ENCODE results near the gene PTPN11.

Gene PTPN11

DNA sequence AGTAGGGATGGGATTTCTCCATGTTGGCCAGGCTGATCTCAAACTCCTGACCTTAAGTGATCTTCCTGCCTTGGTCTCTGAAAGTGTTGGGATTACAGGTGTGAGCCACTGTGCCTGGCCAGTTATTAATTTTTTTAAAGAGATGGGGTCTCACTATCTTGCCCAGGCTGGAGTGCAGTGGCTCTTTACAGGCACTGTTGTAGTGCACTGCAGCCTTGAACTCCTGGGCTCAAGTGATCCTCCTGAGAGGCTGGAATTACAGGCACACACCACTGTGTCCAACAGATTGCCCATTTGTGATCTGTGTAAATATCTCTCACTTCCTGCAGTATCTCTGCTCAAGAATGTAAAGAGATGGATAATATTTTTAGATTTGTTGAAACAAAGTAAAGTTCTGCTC lies 45.9 kb downstream of the PTPN11 start:
- H3K36me3 ChIP-seq (ENCODE audit: control insufficient read depth, insufficient read depth, low read length) = peaks cover 2% of the 10 kb centered on the region

GRCh38 chr12:112466011-112466422 lies 47.3 kb downstream of the PTPN11 start:
- Histone ChIP-seq H3K27me3 (ENCODE audit: control insufficient read depth, insufficient read depth, low read length) (no peaks in the 10 kb centered on the region), H3K4me1 (ENCODE audit: control insufficient read depth, insufficient read depth, low read length) (peaks cover 5% of the 10 kb centered on the region), H3K9ac (ENCODE audit: low read depth, low read length) (no peak overlapping the region), H3K4me3 (ENCODE audit: low read depth, low read length) (no peak overlapping the region), H3K9me3 (ENCODE audit: control insufficient read depth, insufficient read depth, low read length) (no peaks in the 10 kb centered on the region), H3K36me3 (ENCODE audit: control insufficient read depth, insufficient read depth, low read length) (peaks cover 2% of the 10 kb centered on the region)

More for the DNA sequence above, 45.9 kb downstream of the PTPN11 start:
- Histone ChIP-seq H3K9me3 (ENCODE audit: control insufficient read depth, insufficient read depth, low read length) (no peaks in the 10 kb centered on the region), H3K4me1 (ENCODE audit: control insufficient read depth, insufficient read depth, low read length) (no peaks in the 10 kb centered on the region), H3K4me3 (ENCODE audit: low read depth, low read length) (no peak overlapping the region), H3K9ac (ENCODE audit: low read depth, low read length) (no peak overlapping the region), H3K27me3 (ENCODE audit: control insufficient read depth, insufficient read depth, low read length) (no peaks in the 10 kb centered on the region)

DNA sequence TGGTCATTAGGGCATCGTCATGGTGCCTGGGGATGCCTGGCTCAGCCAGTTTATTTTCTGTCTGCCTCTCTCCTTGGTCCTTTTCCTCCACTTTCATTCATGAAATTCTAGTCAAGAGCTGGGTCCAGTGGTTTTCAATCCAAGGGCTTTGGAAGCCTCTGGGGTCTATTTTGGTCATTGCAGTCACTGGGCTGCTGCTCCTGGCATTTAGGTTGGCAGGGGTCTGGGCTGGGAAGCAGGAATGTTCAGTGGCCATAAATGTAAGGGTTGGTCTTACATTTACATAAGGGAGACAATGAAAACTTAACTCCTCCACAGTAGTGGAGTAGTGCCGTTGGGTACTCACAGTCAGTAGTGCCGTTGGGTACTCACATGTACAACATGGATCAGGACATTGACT lies 48.1 kb downstream of the PTPN11 start:
- Histone ChIP-seq H3K4me3 (ENCODE audit: low read depth, low read length) (no peak overlapping the region), H3K27me3 (ENCODE audit: control insufficient read depth, insufficient read depth, low read length) (no peaks in the 10 kb centered on the region), H3K4me1 (ENCODE audit: control insufficient read depth, insufficient read depth, low read length) (peaks cover 5% of the 10 kb centered on the region), H3K36me3 (ENCODE audit: control insufficient read depth, insufficient read depth, low read length) (peaks cover 2% of the 10 kb centered on the region), H3K9ac (ENCODE audit: low read depth, low read length) (no peak overlapping the region), H3K9me3 (ENCODE audit: control insufficient read depth, insufficient read depth, low read length) (no peaks in the 10 kb centered on the region)

GRCh38 chr12:112468046-112468445 lies 49.3 kb downstream of the PTPN11 start:
- Histone ChIP-seq H3K36me3 (ENCODE audit: control insufficient read depth, insufficient read depth, low read length) (peaks cover 2% of the 10 kb centered on the region), H3K9ac (ENCODE audit: low read depth, low read length) (no peak overlapping the region), H3K9me3 (ENCODE audit: control insufficient read depth, insufficient read depth, low read length) (no peaks in the 10 kb centered on the region), H3K4me3 (ENCODE audit: low read depth, low read length) (no peak overlapping the region), H3K27me3 (ENCODE audit: control insufficient read depth, insufficient read depth, low read length) (no peaks in the 10 kb centered on the region), H3K4me1 (ENCODE audit: control insufficient read depth, insufficient read depth, low read length) (peaks cover 5% of the 10 kb centered on the region)

DNA sequence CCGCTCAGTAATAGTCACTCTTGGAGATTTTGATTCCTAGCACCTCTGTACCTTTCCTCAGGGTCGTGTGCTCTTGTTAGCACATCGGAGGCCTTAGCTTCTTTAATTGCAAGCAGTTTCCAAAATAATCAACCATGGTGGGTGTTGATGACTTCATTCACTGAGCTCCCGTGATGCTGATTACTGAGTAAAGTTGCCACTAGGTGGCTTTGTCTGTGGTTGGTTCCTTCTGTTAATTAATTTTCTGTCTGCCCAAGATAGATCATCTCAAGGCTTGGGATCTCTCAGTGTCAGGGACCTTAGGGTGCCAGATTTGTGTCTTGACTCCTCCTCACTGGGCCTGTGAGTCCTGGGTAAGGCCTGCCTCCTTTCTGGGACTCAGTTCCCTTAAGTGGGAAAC lies 54.3 kb downstream of the PTPN11 start:
- no peak overlapping the region for H3K9ac ChIP-seq (ENCODE audit: low read depth, low read length)
- no peaks in the 10 kb centered on the region for H3K27me3 ChIP-seq (ENCODE audit: control insufficient read depth, insufficient read depth, low read length)
- no peaks in the 10 kb centered on the region for H3K36me3 ChIP-seq (ENCODE audit: control insufficient read depth, insufficient read depth, low read length)
- no peak overlapping the region for H3K4me3 ChIP-seq (ENCODE audit: low read depth, low read length)
- peaks cover 5% of the 10 kb centered on the region for H3K4me1 ChIP-seq (ENCODE audit: control insufficient read depth, insufficient read depth, low read length)
- no peaks in the 10 kb centered on the region for H3K9me3 ChIP-seq (ENCODE audit: control insufficient read depth, insufficient read depth, low read length)

DNA sequence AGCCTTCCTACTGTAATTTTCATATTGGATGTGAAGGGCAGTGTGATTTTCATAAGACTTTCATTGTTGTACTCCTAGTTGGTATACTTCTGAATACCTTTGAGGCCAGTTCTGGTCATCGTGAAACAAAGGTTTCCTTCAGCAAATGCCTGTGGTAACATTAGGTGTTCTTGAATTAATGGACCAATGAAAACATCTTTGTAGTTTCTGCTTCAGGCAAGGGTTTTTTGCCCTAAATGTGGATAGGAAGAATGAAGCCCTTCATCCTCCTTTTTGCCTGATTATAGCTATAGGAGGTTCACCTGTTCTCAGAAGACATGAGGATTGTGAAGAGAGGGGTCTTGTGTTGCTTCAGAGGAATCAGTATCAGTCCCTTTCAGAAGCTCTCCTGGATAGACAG lies 60.7 kb downstream of the PTPN11 start:
- no peaks in the 10 kb centered on the region for H3K9me3 ChIP-seq (ENCODE audit: control insufficient read depth, insufficient read depth, low read length)
- no peaks in the 10 kb centered on the region for H3K27me3 ChIP-seq (ENCODE audit: control insufficient read depth, insufficient read depth, low read length)
- peaks cover 15% of the 10 kb centered on the region for H3K36me3 ChIP-seq (ENCODE audit: control insufficient read depth, insufficient read depth, low read length)
- H3K9ac ChIP-seq (ENCODE audit: low read depth, low read length) = no peak overlapping the region
- H3K4me1 ChIP-seq (ENCODE audit: control insufficient read depth, insufficient read depth, low read length) = no peaks in the 10 kb centered on the region
- no peak overlapping the region for H3K4me3 ChIP-seq (ENCODE audit: low read depth, low read length)

DNA sequence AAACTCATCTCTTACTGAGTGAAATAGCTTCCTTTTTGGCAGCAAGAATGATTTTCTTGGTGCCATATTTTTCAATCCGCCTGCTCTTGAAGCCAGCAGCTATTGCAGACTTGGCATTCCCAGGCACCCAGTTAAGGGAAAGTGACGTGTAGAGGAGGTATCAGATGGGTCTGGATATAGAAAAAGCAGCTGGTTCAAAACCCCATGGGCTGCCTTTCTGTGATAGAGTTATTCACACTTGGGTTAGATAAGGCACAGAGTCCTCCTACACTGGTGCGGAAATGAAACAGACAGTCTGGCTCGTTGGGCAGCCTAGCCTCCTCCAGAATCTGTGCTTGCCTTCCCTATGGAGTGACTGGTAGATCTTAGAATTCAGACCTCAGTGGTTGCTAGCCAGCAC lies 62.2 kb downstream of the PTPN11 start:
- H3K9ac ChIP-seq (ENCODE audit: low read depth, low read length) = no peak overlapping the region
- no peaks in the 10 kb centered on the region for H3K9me3 ChIP-seq (ENCODE audit: control insufficient read depth, insufficient read depth, low read length)
- no peaks in the 10 kb centered on the region for H3K27me3 ChIP-seq (ENCODE audit: control insufficient read depth, insufficient read depth, low read length)
- H3K36me3 ChIP-seq (ENCODE audit: control insufficient read depth, insufficient read depth, low read length) = peaks cover 15% of the 10 kb centered on the region
- H3K4me1 ChIP-seq (ENCODE audit: control insufficient read depth, insufficient read depth, low read length) = no peaks in the 10 kb centered on the region
- H3K4me3 ChIP-seq (ENCODE audit: low read depth, low read length) = no peak overlapping the region

DNA sequence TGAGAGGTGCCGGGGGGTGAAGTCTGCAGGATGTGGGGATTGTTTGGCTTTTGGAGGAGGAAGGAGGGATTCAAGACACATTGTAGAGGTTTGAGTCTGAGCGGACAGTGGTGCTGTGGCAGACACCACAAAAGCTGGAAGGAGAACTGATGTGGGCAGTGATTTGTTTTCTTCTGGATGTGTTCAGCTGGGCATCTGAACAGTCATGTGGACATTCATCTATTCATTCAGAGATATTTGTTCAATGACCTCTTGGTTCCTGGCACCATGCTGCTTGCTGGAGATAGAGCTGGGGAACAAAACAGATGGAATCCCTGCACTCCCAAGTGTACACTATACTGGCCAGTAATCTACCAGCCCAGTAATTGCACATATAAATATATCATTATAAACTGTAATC lies 64.0 kb downstream of the PTPN11 start:
- Histone ChIP-seq H3K36me3 (ENCODE audit: control insufficient read depth, insufficient read depth, low read length) (peaks cover 23% of the 10 kb centered on the region), H3K27me3 (ENCODE audit: control insufficient read depth, insufficient read depth, low read length) (no peaks in the 10 kb centered on the region), H3K9me3 (ENCODE audit: control insufficient read depth, insufficient read depth, low read length) (no peaks in the 10 kb centered on the region), H3K9ac (ENCODE audit: low read depth, low read length) (no peak overlapping the region), H3K4me3 (ENCODE audit: low read depth, low read length) (no peak overlapping the region), H3K4me1 (ENCODE audit: control insufficient read depth, insufficient read depth, low read length) (no peaks in the 10 kb centered on the region)

DNA sequence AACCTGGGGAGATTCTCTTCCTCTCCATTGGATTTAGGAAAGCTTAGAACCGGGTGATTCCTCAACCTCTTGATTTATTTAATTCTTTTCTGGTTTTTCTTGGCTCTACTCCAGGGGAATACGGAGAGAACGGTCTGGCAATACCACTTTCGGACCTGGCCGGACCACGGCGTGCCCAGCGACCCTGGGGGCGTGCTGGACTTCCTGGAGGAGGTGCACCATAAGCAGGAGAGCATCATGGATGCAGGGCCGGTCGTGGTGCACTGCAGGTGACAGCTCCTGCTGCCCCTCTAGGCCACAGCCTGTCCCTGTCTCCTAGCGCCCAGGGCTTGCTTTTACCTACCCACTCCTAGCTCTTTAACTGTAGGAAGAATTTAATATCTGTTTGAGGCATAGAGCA lies 67.6 kb downstream of the PTPN11 start:
- H3K9me3 ChIP-seq (ENCODE audit: control insufficient read depth, insufficient read depth, low read length) = no peaks in the 10 kb centered on the region
- peaks cover 20% of the 10 kb centered on the region for H3K36me3 ChIP-seq (ENCODE audit: control insufficient read depth, insufficient read depth, low read length)
- H3K4me1 ChIP-seq (ENCODE audit: control insufficient read depth, insufficient read depth, low read length) = no peaks in the 10 kb centered on the region
- no peak overlapping the region for H3K9ac ChIP-seq (ENCODE audit: low read depth, low read length)
- no peak overlapping the region for H3K4me3 ChIP-seq (ENCODE audit: low read depth, low read length)
- no peaks in the 10 kb centered on the region for H3K27me3 ChIP-seq (ENCODE audit: control insufficient read depth, insufficient read depth, low read length)

DNA sequence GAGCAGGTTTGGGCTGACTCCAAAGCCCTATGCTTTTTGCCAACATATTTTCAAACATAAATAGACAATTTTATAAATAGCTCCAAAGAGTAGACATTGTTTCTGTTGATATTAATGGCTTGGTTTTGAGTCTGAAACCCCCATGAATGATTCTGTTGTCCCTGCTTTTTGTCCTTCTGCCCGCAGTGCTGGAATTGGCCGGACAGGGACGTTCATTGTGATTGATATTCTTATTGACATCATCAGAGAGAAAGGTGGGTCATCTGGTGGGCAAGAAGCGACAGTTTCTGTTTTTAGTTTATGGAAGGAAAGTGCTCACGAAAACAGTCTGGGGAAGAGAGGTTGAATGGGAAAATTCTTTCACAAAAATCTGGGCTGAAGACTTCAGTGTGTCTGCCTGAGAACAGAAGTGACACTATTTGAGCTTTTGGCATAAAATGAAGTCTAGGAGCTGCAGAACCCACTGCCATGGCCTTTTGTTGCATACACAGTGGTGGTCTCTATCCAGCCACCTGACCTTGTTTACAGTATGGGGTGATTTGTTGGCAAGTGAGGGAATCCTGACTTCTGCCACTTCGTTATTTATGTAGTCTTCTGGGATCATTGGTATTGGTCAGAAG lies 69.6 kb downstream of the PTPN11 start:
- no peak overlapping the region for H3K4me3 ChIP-seq (ENCODE audit: low read depth, low read length)
- H3K36me3 ChIP-seq (ENCODE audit: control insufficient read depth, insufficient read depth, low read length) = peaks cover 16% of the 10 kb centered on the region
- no peak overlapping the region for H3K9ac ChIP-seq (ENCODE audit: low read depth, low read length)
- H3K27me3 ChIP-seq (ENCODE audit: control insufficient read depth, insufficient read depth, low read length) = no peaks in the 10 kb centered on the region
- H3K4me1 ChIP-seq (ENCODE audit: control insufficient read depth, insufficient read depth, low read length) = no peaks in the 10 kb centered on the region
- no peaks in the 10 kb centered on the region for H3K9me3 ChIP-seq (ENCODE audit: control insufficient read depth, insufficient read depth, low read length)

DNA sequence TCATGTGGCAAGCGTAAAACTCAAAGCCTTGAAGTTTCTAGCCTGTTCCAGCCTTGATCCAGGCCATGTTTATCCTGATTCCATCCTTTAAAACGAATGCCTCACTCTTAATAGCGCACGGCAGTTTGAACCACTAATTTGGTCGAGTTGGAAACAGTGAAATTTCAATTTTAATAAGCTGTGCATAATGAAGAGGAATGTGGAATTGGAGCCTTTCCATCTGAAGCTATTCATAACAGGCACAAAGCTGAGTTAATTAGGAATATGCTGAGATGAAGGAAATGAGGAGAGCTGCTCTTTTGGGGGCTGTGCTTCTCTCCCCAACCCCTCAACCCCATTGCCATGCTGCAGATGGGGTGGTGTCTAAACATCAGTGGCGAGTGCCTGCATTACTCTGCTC lies 70.7 kb downstream of the PTPN11 start:
- Histone ChIP-seq H3K4me1 (ENCODE audit: control insufficient read depth, insufficient read depth, low read length) (no peaks in the 10 kb centered on the region), H3K36me3 (ENCODE audit: control insufficient read depth, insufficient read depth, low read length) (peaks cover 12% of the 10 kb centered on the region), H3K4me3 (ENCODE audit: low read depth, low read length) (no peak overlapping the region), H3K9ac (ENCODE audit: low read depth, low read length) (no peak overlapping the region), H3K9me3 (ENCODE audit: control insufficient read depth, insufficient read depth, low read length) (no peaks in the 10 kb centered on the region), H3K27me3 (ENCODE audit: control insufficient read depth, insufficient read depth, low read length) (no peaks in the 10 kb centered on the region)

- Histone ChIP-seq H3K4me1 (ENCODE audit: control insufficient read depth, insufficient read depth, low read length) (no peaks in the 10 kb centered on the region), H3K9me3 (ENCODE audit: control insufficient read depth, insufficient read depth, low read length) (no peaks in the 10 kb centered on the region), H3K27me3 (ENCODE audit: control insufficient read depth, insufficient read depth, low read length) (no peaks in the 10 kb centered on the region), H3K4me3 (ENCODE audit: low read depth, low read length) (no peak overlapping the region), H3K36me3 (ENCODE audit: control insufficient read depth, insufficient read depth, low read length) (no peaks in the 10 kb centered on the region), H3K9ac (ENCODE audit: low read depth, low read length) (no peak overlapping the region)
These were observed 77.7 kb downstream of the PTPN11 start for GRCh38 chr12:112496496-112496895.
